ENCODE data around the gene GVQW3. TPM values are rescaled to one million over a fixed set of nuclear protein-coding genes. Genes with fewer than 3 reads are reported as not detected.
A peak's percentile ranks its signal among the peaks of the same experiment; 100 is the strongest.

GVQW3 gene
- total RNA-seq, 1 experiment from 2014 or later: 1.2 TPM

DNA sequence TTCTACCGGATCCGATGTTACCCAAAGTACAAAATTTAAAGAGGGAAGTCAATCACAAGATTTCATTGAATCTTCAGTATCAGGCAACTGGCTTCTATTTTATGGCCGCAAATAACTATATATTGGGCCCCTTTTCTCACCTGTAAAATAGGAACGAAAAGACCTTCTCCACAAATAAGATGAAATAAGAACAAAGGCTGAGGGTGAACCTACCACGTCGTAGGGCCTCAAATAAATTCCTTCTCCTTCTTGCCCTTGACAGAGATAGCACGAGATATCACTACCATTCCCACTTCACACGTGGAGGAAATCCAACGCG lies 62.9 kb downstream of the GVQW3 start:
- Histone ChIP-seq H3K79me2 (ENCODE audit: low read length) (peaks cover 62% of the 10 kb centered on the region), H3K4me3 (ENCODE audit: low read length) (peak overlapping the region; percentile 81), H3K27me3 (ENCODE audit: low read length) (no peaks in the 10 kb centered on the region), H4K20me1 (ENCODE audit: low read length) (no peaks in the 10 kb centered on the region; the same call in 1 of the 2 replicates), H2AFZ (ENCODE audit: low read length) (peak overlapping the region; percentile 90), H3K4me2 (ENCODE audit: low read length) (peak overlapping the region; percentile 88), H3K4me1 (ENCODE audit: insufficient read depth, low read length) (peaks cover 13% of the 10 kb centered on the region), H3K27ac (ENCODE audit: low read length) (peak overlapping the region; percentile 66), H3K9me3 (ENCODE audit: low read length) (no peaks in the 10 kb centered on the region), H3F3A (ENCODE audit: low read length, unreplicated experiment) (no peaks in the 10 kb centered on the region), H3K9ac (ENCODE audit: low read length) (peak overlapping the region; percentile 94), H3K9me2 (replicated peaks; ENCODE audit: low read length) (no peaks in the 10 kb centered on the region), H3K36me3 (ENCODE audit: low read depth, low read length) (peaks cover 15% of the 10 kb centered on the region; the same call in 1 of the 2 replicates)
- POLR2A ChIA-PET (ENCODE audit: unreplicated experiment): no interaction called here
- TF ChIP-seq, protein P1, sequence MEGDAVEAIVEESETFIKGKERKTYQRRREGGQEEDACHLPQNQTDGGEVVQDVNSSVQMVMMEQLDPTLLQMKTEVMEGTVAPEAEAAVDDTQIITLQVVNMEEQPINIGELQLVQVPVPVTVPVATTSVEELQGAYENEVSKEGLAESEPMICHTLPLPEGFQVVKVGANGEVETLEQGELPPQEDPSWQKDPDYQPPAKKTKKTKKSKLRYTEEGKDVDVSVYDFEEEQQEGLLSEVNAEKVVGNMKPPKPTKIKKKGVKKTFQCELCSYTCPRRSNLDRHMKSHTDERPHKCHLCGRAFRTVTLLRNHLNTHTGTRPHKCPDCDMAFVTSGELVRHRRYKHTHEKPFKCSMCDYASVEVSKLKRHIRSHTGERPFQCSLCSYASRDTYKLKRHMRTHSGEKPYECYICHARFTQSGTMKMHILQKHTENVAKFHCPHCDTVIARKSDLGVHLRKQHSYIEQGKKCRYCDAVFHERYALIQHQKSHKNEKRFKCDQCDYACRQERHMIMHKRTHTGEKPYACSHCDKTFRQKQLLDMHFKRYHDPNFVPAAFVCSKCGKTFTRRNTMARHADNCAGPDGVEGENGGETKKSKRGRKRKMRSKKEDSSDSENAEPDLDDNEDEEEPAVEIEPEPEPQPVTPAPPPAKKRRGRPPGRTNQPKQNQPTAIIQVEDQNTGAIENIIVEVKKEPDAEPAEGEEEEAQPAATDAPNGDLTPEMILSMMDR (conservative IDR thresholded peaks at IDR 0.05; ENCODE audit: low read depth, low read length): no peak
- TSS peak; percentile 83 for BruUV-seq (replicated peaks)
- CTCF ChIA-PET: no interaction called here
- intact Hi-C loops (cut with micrococcal nuclease): loop anchor here (1.0 to 10.0 kb wide), 2 partner anchors 63 to 629 kb away; partner anchors contain the start of genes GVQW3, THAP12 and UVRAG
- DNase-seq (no peak), ATAC-seq (no peak)

DNA sequence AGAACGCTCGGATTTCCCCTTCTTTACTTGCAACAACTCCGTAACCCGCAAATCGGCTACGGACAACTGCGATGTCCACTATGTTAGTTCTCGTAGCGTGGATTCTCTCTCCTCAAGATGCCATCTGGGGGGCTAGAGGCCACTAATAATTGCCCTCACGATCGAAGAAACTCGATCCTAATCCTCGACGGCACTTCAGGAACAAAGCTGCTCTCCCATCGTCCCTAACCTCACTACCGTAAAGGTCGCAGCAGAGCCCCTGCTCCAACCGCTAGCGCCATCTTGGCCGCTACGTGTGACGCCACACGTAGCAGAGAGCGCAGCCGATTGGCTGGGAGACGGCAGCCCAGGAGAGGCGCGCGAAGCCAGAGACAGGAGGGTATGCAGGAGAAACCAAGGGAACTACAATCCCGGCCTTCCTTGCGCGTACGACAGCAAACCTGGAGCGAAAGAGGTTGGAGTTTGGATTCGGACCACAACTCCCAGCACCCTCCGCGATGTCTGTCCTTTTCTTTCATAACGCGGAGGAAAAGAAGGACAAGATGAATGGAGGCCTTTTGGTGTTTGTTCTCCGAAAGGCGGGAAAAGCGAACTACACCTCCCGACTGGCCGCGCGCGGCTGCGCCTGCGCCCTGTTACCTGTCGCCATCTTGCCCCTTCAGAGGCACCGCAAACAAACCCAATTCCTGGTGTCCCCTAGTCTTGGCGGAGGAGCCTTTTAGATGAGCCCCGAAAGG lies 63.4 kb downstream of the GVQW3 start, which contains the start of gene EMSY:
TSS of gene EMSY (plus strand) at position 635 of the 737 bp plus-strand sequence. CDS start 1,921 bp downstream, outside the sequence.
- intact Hi-C loops (cut with micrococcal nuclease): loop anchor here (1.0 to 10.0 kb wide), 2 partner anchors 63 to 630 kb away; partner anchors contain the start of genes GVQW3, THAP12 and UVRAG
- Histone ChIP-seq H3K9me2 (replicated peaks; ENCODE audit: low read length) (no peaks in the 10 kb centered on the region), H3F3A (ENCODE audit: low read length, unreplicated experiment) (no peaks in the 10 kb centered on the region), H2AFZ (ENCODE audit: low read length) (peak within 1 kb of the TSS; percentile 90), H3K9me3 (ENCODE audit: low read length) (no peaks in the 10 kb centered on the region), H3K9ac (ENCODE audit: low read length) (peak within 1 kb of the TSS; percentile 94), H3K27me3 (ENCODE audit: low read length) (no peaks in the 10 kb centered on the region), H3K27ac (ENCODE audit: low read length) (peak within 1 kb of the TSS; percentile 66), H3K4me1 (ENCODE audit: insufficient read depth, low read length) (peaks cover 13% of the 10 kb centered on the region), H3K36me3 (ENCODE audit: low read depth, low read length) (peaks cover 20% of the 10 kb centered on the region; the same call in 1 of the 2 replicates), H3K4me2 (ENCODE audit: low read length) (peak within 1 kb of the TSS; percentile 88), H3K4me3 (ENCODE audit: low read length) (peak within 1 kb of the TSS; percentile 81), H4K20me1 (ENCODE audit: low read length) (no peaks in the 10 kb centered on the region; the same call in 1 of the 2 replicates), H3K79me2 (ENCODE audit: low read length) (peaks cover 68% of the 10 kb centered on the region)
- CTCF ChIA-PET: no interaction called here
- POLR2A ChIA-PET (ENCODE audit: unreplicated experiment): no interaction called here
- DNase-seq (peak; percentile 99), ATAC-seq (peak; percentile 94)
- TF ChIP-seq, protein P1 (conservative IDR thresholded peaks at IDR 0.05; ENCODE audit: low read depth, low read length): no peak
- TF ChIP-seq EZH2 (IDR thresholded peaks at IDR 0.05; ENCODE audit: low read length, unreplicated experiment) (no peak), EZH2phosphoT487 (IDR thresholded peaks at IDR 0.05; ENCODE audit: borderline replicate concordance, low read length) (no peak)
- no TSS peak for BruUV-seq (replicated peaks)
